Suprapubic skin (tissue), 4 donors: ENCODE data around the gene DISP3. TPM values are rescaled to one million over a fixed set of nuclear protein-coding genes. Genes with fewer than 3 reads are reported as not detected.

Source experiments
- DNase-seq, 2 donors: peaks; one replicate each; pipeline ENCODE4 v3.0.0-alpha.2; 2019; ENCODE audit warnings: low spot score in 2 of 2
- H3K27ac ChIP-seq: fragments of 200-600 bp; sonication (generic); one replicate; pipeline ENCODE4 v1.5.1; 2019
- H3K27me3 ChIP-seq: fragments of 200-600 bp; sonication (generic); one replicate; pipeline ENCODE4 v1.5.1; 2019
- H3K36me3 ChIP-seq: fragments of 200-600 bp; sonication (generic); one replicate; pipeline ENCODE4 v1.5.1; 2019
- H3K4me1 ChIP-seq: fragments of 200-600 bp; sonication (generic); one replicate; pipeline ENCODE4 v1.5.1; 2019
- H3K4me3 ChIP-seq: fragments of 200-600 bp; sonication (generic); one replicate; pipeline ENCODE4 v1.5.1; 2019; ENCODE audit warnings: mild to moderate bottlenecking
- H3K9me3 ChIP-seq: fragments of 200-600 bp; sonication (generic); one replicate; pipeline ENCODE4 v1.5.1; 2019
- EP300 ChIP-seq: sonication (generic); formaldehyde crosslinking; IDR thresholded peaks from one replicate; pipeline ENCODE4 v1.6.1; 2017; ENCODE audit warnings: antibody characterized with exemption
- POLR2A ChIP-seq, 2 donors: fragments of 450-650 bp; IDR thresholded peaks; one replicate each; pipeline ENCODE4 v1.6.1; 2017; ENCODE audit warnings: antibody characterized with exemption in 2 of 2, mild to moderate bottlenecking in 2 of 2, moderate library complexity in 2 of 2
- POLR2AphosphoS5 ChIP-seq, 3 donors: sonication (generic); formaldehyde crosslinking; IDR thresholded peaks; one replicate each; pipeline ENCODE4 v1.6.1; 2017; ENCODE audit warnings: antibody characterized with exemption in 3 of 3
- WGBS: methylation state at CpG from one replicate; pipeline ENCODE4 v1.1.5; 2018; 5-methylcytosine and 5-hydroxymethylcytosine counted together
- total RNA-seq, 4 donors: library from RNA; depleted of rRNA; stranded (reverse); fragments of >200 nt; gene quantifications; one replicate each; pipeline ENCODE4 v1.1.0, GENCODE V29; 2016
- TF ChIP-seq, protein P1 (sequence below), 2 donors: fragments of 200-600 bp in 1 of 2; fragments of 450-650 bp in 1 of 2; sonication (generic) in 1 of 2; IDR thresholded peaks; one replicate each; pipeline ENCODE4 v1.5.1; 2016 to 2019; ENCODE audit warnings: antibody characterized with exemption in 2 of 2, mild to moderate bottlenecking in 1 of 2, moderate library complexity in 1 of 2

Gene DISP3
- total RNA-seq, result not detected

GRCh38 chr1:11478571-11479374, at the start of gene DISP3:
Gene DISP3, plus strand, starts transcription at chr1:11479155. Its CDS starts 21,838 bp downstream, at chr1:11500993.
- WGBS, result 3% methylated on average over 25 of the region's 96 CpGs
- H3K36me3 ChIP-seq, result no peaks in the 10 kb centered on the region
- H3K27me3 ChIP-seq, result peaks cover 96% of the 10 kb centered on the region
- H3K9me3 ChIP-seq, result no peaks in the 10 kb centered on the region
- no peak for TF ChIP-seq EP300
- TF ChIP-seq POLR2A (IDR thresholded peaks at IDR 0.05), result no peak
- TF ChIP-seq, protein P1, sequence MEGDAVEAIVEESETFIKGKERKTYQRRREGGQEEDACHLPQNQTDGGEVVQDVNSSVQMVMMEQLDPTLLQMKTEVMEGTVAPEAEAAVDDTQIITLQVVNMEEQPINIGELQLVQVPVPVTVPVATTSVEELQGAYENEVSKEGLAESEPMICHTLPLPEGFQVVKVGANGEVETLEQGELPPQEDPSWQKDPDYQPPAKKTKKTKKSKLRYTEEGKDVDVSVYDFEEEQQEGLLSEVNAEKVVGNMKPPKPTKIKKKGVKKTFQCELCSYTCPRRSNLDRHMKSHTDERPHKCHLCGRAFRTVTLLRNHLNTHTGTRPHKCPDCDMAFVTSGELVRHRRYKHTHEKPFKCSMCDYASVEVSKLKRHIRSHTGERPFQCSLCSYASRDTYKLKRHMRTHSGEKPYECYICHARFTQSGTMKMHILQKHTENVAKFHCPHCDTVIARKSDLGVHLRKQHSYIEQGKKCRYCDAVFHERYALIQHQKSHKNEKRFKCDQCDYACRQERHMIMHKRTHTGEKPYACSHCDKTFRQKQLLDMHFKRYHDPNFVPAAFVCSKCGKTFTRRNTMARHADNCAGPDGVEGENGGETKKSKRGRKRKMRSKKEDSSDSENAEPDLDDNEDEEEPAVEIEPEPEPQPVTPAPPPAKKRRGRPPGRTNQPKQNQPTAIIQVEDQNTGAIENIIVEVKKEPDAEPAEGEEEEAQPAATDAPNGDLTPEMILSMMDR (IDR thresholded peaks at IDR 0.05), result peak in 1 of 2 donors; percentile 35
- no peak within 1 kb of the TSS for H3K27ac ChIP-seq
- no peak for DNase-seq
- peaks cover 16% of the 10 kb centered on the region for H3K4me1 ChIP-seq
- H3K4me3 ChIP-seq, result peak within 1 kb of the TSS; percentile 52

GRCh38 chr1:11429226-11429625, 49.7 kb upstream of the DISP3 start:
- no peak for DNase-seq
- H3K9me3 ChIP-seq, result no peaks in the 10 kb centered on the region
- 78% methylated on average over 6 of the region's 6 CpGs for WGBS
- H3K4me3 ChIP-seq, result no peak overlapping the region
- no peaks in the 10 kb centered on the region for H3K4me1 ChIP-seq
- TF ChIP-seq POLR2AphosphoS5 (IDR thresholded peaks at IDR 0.05), result no peak
- peaks cover 9% of the 10 kb centered on the region for H3K27me3 ChIP-seq
- H3K36me3 ChIP-seq, result no peaks in the 10 kb centered on the region
- H3K27ac ChIP-seq, result no peak overlapping the region

GRCh38 chr1:11429935-11430334, 49.0 kb upstream of the DISP3 start:
- Histone ChIP-seq H3K4me3 (no peak overlapping the region), H3K9me3 (no peaks in the 10 kb centered on the region), H3K27me3 (peaks cover 14% of the 10 kb centered on the region), H3K27ac (no peak overlapping the region), H3K36me3 (no peaks in the 10 kb centered on the region), H3K4me1 (no peaks in the 10 kb centered on the region)
- 88% methylated on average over 10 of the region's 10 CpGs for WGBS
- DNase-seq, result no peak
- TF ChIP-seq, protein P1 (IDR thresholded peaks at IDR 0.05), result no peak
- TF ChIP-seq POLR2A (IDR thresholded peaks at IDR 0.05) (no peak), POLR2AphosphoS5 (IDR thresholded peaks at IDR 0.05) (no peak), EP300 (no peak)

GRCh38 chr1:11431941-11432507, 46.9 kb upstream of the DISP3 start:
- DNase-seq, result no peak
- Histone ChIP-seq H3K4me1 (no peaks in the 10 kb centered on the region), H3K9me3 (no peaks in the 10 kb centered on the region), H3K36me3 (no peaks in the 10 kb centered on the region), H3K27me3 (peaks cover 22% of the 10 kb centered on the region), H3K4me3 (no peak overlapping the region), H3K27ac (no peak overlapping the region)
- 79% methylated on average over 16 of the region's 16 CpGs for WGBS
- TF ChIP-seq, protein P1 (IDR thresholded peaks at IDR 0.05), result no peak
- no peak for TF ChIP-seq EP300

- no peak for DNase-seq
- no peaks in the 10 kb centered on the region for H3K9me3 ChIP-seq
- no peak overlapping the region for H3K4me3 ChIP-seq
- H3K27me3 ChIP-seq, result peaks cover 22% of the 10 kb centered on the region
- TF ChIP-seq POLR2A (IDR thresholded peaks at IDR 0.05) (no peak), POLR2AphosphoS5 (IDR thresholded peaks at IDR 0.05) (no peak), EP300 (no peak)
- TF ChIP-seq, protein P1 (IDR thresholded peaks at IDR 0.05), result no peak
- 84% methylated on average over 4 of the region's 4 CpGs for WGBS
- no peaks in the 10 kb centered on the region for H3K36me3 ChIP-seq
- no peak overlapping the region for H3K27ac ChIP-seq
- no peaks in the 10 kb centered on the region for H3K4me1 ChIP-seq
Observed at GRCh38 chr1:11432526-11432925, 46.4 kb upstream of the DISP3 start.
